Transverse colon (tissue), 3 donors: ENCODE data around the gene ANKH.

ENCODE experiments used
- POLR2A ChIP-seq: fragments of 450-650 bp; IDR thresholded peaks from one replicate; pipeline ENCODE4 v1.6.1; 2016; ENCODE audit warnings: antibody characterized with exemption, mild to moderate bottlenecking, moderate library complexity
- TF ChIP-seq, protein P1 (sequence below), 5 experiments: fragments of 200-600 bp in 3 of 5; fragments of 450-650 bp in 2 of 5; sonication (generic) in 3 of 5; IDR thresholded peaks; 1 replicate in 2 of 5; 2 replicates in 3 of 5; pipeline ENCODE4 v1.5.1; 2016 to 2017; ENCODE audit warnings: antibody characterized with exemption in 5 of 5, inconsistent platforms in 3 of 5, mild to moderate bottlenecking in 2 of 5, moderate library complexity in 1 of 5

GRCh38 chr5:14750712-14751111 is 120.9 kb downstream of the ANKH start:
- TF ChIP-seq, protein P1, sequence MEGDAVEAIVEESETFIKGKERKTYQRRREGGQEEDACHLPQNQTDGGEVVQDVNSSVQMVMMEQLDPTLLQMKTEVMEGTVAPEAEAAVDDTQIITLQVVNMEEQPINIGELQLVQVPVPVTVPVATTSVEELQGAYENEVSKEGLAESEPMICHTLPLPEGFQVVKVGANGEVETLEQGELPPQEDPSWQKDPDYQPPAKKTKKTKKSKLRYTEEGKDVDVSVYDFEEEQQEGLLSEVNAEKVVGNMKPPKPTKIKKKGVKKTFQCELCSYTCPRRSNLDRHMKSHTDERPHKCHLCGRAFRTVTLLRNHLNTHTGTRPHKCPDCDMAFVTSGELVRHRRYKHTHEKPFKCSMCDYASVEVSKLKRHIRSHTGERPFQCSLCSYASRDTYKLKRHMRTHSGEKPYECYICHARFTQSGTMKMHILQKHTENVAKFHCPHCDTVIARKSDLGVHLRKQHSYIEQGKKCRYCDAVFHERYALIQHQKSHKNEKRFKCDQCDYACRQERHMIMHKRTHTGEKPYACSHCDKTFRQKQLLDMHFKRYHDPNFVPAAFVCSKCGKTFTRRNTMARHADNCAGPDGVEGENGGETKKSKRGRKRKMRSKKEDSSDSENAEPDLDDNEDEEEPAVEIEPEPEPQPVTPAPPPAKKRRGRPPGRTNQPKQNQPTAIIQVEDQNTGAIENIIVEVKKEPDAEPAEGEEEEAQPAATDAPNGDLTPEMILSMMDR (IDR thresholded peaks at IDR 0.05) = no peak
- no peak for TF ChIP-seq POLR2A
